Upper lobe of left lung (tissue), 6 donors: ENCODE measurements around the gene N4BP2L1. TPM values are rescaled to one million over a fixed set of nuclear protein-coding genes. Genes with fewer than 3 reads are reported as not detected.
A peak's percentile ranks its signal among the peaks of the same experiment; 100 is the strongest.

Experiments used
- ATAC-seq, 2 donors: fragments of 200-7000 bp; cut with Tn5 transposase; one replicate each; pipeline ENCODE4 v1.9.1; 2022; ENCODE audit warnings: mild to moderate bottlenecking in 2 of 2, moderate library complexity in 2 of 2; ENCODE audit not compliant: low FRiP score in 2 of 2
- DNase-seq, 2 donors: peaks; one replicate each; pipeline ENCODE4 v3.0.0-alpha.2; 2019 to 2020
- H3K27ac ChIP-seq, 4 donors: fragments of 200-600 bp; sonication (generic); one replicate each; pipeline ENCODE4 v1.5.1; 2016 to 2019
- H3K27me3 ChIP-seq, 4 donors: fragments of 200-600 bp; sonication (generic); one replicate each; pipeline ENCODE4 v1.5.1; 2017 to 2019
- H3K36me3 ChIP-seq, 4 donors: fragments of 200-600 bp; sonication (generic); one replicate each; pipeline ENCODE4 v1.5.1; 2016 to 2019
- H3K4me1 ChIP-seq, 4 donors: fragments of 200-600 bp; sonication (generic); one replicate each; pipeline ENCODE4 v1.5.1; 2018 to 2019
- H3K4me3 ChIP-seq, 4 donors: fragments of 200-600 bp; sonication (generic); one replicate each; pipeline ENCODE4 v1.5.1; 2017 to 2019; ENCODE audit warnings: mild to moderate bottlenecking in 2 of 4, moderate library complexity in 1 of 4
- H3K9me3 ChIP-seq, 4 donors: fragments of 200-600 bp; sonication (generic); one replicate each; pipeline ENCODE4 v1.5.1; 2018 to 2019
- EP300 ChIP-seq, 4 donors: sonication (generic); formaldehyde crosslinking; IDR thresholded peaks; one replicate each; pipeline ENCODE4 v1.5.1; 2017; ENCODE audit warnings: antibody characterized with exemption in 4 of 4, control low read depth in 2 of 4
- POLR2A ChIP-seq, 4 donors: fragments of 450-650 bp; IDR thresholded peaks; one replicate each; pipeline ENCODE4 v1.5.1; 2016 to 2017; ENCODE audit warnings: antibody characterized with exemption in 4 of 4, mild to moderate bottlenecking in 2 of 4
- POLR2AphosphoS5 ChIP-seq, 2 donors: sonication (generic); formaldehyde crosslinking; IDR thresholded peaks; one replicate each; pipeline ENCODE4 v1.5.1; 2017; ENCODE audit warnings: antibody characterized with exemption in 2 of 2
- WGBS, 2 donors: methylation state at CpG; one replicate each; pipeline ENCODE4 v1.1.5; 2017 to 2018; 5-methylcytosine and 5-hydroxymethylcytosine counted together
- total RNA-seq, 6 donors: library from RNA; depleted of rRNA in 4 of 6; stranded (reverse); fragments of >200 nt in 4 of 6; gene quantifications; one replicate each; pipeline versions ENCODE4 v1.1.0 to v1.2.1, GENCODE V29; 2016 to 2021
- TF ChIP-seq, protein P1 (sequence below), 6 experiments: fragments of 450-650 bp in 4 of 6; fragments of 200-600 bp in 2 of 6; sonication (generic) in 2 of 6; IDR thresholded peaks; one replicate each; pipeline ENCODE4 v1.5.1; 2016 to 2019; ENCODE audit warnings: antibody characterized with exemption in 6 of 6
- donor health status: DM: no; HTN: no; CAD: no; lungs with moderate emphysema.
- donor health status: DM: no; HTN: yes; CAD: no; lungs with severe emphysema.

The N4BP2L1 gene
- total RNA-seq, 6 donors from 2014 or later, result 15.0 to 46.3 (median 25.2) TPM

- 63 to 75% methylated on average over 3 of the region's 3 CpGs for WGBS, 2 donors
Observed at GRCh38 chr13:32423592-32423991, 4.3 kb downstream of the N4BP2L1 start.

DNA sequence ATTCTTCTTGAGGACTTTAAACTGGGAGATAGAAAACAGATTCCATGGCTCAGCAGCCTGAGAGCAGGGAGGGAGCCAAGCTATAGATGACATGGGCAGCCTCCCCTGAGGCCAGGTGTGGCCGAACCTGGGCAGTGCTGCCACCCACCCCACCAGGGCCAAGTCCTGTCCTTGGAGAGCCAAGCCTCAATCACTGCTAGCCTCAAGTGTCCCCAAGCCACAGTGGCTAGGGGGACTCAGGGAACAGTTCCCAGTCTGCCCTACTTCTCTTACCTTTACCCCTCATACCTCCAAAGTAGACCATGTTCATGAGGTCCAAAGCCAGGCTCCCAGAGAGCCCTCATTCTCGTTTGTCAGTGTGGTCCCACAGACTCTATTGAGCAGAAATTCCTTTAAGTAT lies 8.1 kb downstream of the N4BP2L1 start:
- Histone ChIP-seq H3K27me3 (no peaks in the 10 kb centered on the region), H3K27ac (no peak overlapping the region), H3K4me3 (no peak overlapping the region), H3K4me1 (peaks cover 0 to 2% (median 0%) of the 10 kb centered on the region in 4 donors), H3K36me3 (peaks cover 0 to 9% (median 1%) of the 10 kb centered on the region in 4 donors), H3K9me3 (peaks cover 0 to 6% (median 0%) of the 10 kb centered on the region in 4 donors)
- ATAC-seq, result peak in 1 of 2 donors; percentile 63
- no peak for DNase-seq
- WGBS, 2 donors, result 86 to 95% methylated on average over 1 to 2 of the region's 2 CpGs
- TF ChIP-seq, protein P1, sequence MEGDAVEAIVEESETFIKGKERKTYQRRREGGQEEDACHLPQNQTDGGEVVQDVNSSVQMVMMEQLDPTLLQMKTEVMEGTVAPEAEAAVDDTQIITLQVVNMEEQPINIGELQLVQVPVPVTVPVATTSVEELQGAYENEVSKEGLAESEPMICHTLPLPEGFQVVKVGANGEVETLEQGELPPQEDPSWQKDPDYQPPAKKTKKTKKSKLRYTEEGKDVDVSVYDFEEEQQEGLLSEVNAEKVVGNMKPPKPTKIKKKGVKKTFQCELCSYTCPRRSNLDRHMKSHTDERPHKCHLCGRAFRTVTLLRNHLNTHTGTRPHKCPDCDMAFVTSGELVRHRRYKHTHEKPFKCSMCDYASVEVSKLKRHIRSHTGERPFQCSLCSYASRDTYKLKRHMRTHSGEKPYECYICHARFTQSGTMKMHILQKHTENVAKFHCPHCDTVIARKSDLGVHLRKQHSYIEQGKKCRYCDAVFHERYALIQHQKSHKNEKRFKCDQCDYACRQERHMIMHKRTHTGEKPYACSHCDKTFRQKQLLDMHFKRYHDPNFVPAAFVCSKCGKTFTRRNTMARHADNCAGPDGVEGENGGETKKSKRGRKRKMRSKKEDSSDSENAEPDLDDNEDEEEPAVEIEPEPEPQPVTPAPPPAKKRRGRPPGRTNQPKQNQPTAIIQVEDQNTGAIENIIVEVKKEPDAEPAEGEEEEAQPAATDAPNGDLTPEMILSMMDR (IDR thresholded peaks at IDR 0.05), result no peak
- TF ChIP-seq POLR2A (IDR thresholded peaks at IDR 0.05) (no peak), POLR2AphosphoS5 (IDR thresholded peaks at IDR 0.05) (no peak), EP300 (IDR thresholded peaks at IDR 0.05) (no peak)

More at GRCh38 chr13:32423592-32423991, 4.3 kb downstream of the N4BP2L1 start:
- TF ChIP-seq POLR2A (IDR thresholded peaks at IDR 0.05), result no peak
- TF ChIP-seq EP300 (IDR thresholded peaks at IDR 0.05), result no peak
- no peak for TF ChIP-seq POLR2AphosphoS5 (IDR thresholded peaks at IDR 0.05)
- TF ChIP-seq, protein P1 (IDR thresholded peaks at IDR 0.05), result no peak
- Histone ChIP-seq H3K27me3 (no peaks in the 10 kb centered on the region), H3K4me3 (no peak overlapping the region), H3K27ac (no peak overlapping the region), H3K9me3 (peaks cover 0 to 6% (median 0%) of the 10 kb centered on the region in 4 donors), H3K4me1 (peaks cover 12 to 26% (median 17%) of the 10 kb centered on the region in 4 donors), H3K36me3 (peaks cover 0 to 9% (median 1%) of the 10 kb centered on the region in 4 donors)
- DNase-seq, result no peak
- no peak for ATAC-seq

DNA sequence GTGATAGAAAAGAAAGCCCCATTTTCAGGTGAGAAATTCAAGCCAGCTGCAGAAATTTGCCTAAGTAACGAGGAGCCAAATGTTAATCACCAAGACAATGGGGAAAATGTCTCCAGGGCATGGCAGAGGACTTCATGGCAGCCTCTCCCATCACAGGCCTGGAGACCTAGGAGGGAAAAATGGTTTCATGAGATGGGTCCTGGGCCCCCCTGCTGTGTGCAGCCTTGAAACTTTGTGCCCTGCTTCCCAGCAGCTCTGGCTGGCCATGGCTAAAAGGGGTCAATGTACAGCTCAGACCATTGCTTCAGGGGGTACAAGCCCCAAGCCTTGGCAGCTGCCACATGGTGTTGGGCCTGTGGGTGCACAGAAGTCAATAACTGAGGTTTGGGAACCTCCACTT lies 9.9 kb downstream of the N4BP2L1 start:
- 95 to 100% methylated on average over 1 of the region's 1 CpG for WGBS, 2 donors
- Histone ChIP-seq H3K27me3 (no peaks in the 10 kb centered on the region), H3K4me1 (no peaks in the 10 kb centered on the region), H3K27ac (no peak overlapping the region), H3K9me3 (peaks cover 0 to 6% (median 0%) of the 10 kb centered on the region in 4 donors), H3K36me3 (peaks cover 0 to 9% (median 1%) of the 10 kb centered on the region in 4 donors), H3K4me3 (no peak overlapping the region)
- DNase-seq (no peak), ATAC-seq (no peak)
- no peak for TF ChIP-seq POLR2AphosphoS5 (IDR thresholded peaks at IDR 0.05)
- no peak for TF ChIP-seq POLR2A (IDR thresholded peaks at IDR 0.05)
- TF ChIP-seq EP300 (IDR thresholded peaks at IDR 0.05), result no peak
- TF ChIP-seq, protein P1 (IDR thresholded peaks at IDR 0.05), result no peak

DNA sequence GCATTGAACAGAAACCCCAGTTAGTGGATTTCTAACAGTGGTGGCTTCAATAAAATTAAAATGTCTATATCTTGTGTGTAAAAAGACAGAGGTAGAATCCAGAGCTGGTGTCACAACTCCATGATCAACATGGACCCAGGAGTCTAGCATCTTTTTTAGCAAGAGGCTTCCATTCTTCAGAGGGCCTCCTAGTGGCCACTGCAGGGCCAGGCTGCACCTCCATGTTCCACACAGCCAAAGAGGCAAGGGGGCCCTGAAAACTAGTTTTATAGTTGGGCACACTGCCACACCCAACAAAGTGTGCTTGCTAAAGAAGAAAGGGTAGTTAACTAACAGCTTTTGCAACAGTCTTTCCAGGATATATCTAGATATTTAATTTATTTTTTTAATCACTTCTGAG lies 12.9 kb downstream of the N4BP2L1 start:
- H3K27me3 ChIP-seq, result no peaks in the 10 kb centered on the region
- no peak overlapping the region for H3K4me3 ChIP-seq
- H3K27ac ChIP-seq, result no peak overlapping the region
- TF ChIP-seq POLR2AphosphoS5 (IDR thresholded peaks at IDR 0.05) (no peak), POLR2A (IDR thresholded peaks at IDR 0.05) (no peak)
- TF ChIP-seq, protein P1 (IDR thresholded peaks at IDR 0.05), result peak in 4 of 6 experiments; percentile 22 to 32 (median 26)
- peak in 1 of 2 donors; percentile 35 for ATAC-seq
- DNase-seq, result no peak
- peaks cover under 1 to 3% (median under 1%) of the 10 kb centered on the region in 4 donors for H3K4me1 ChIP-seq
- peaks cover 0 to 4% (median 0%) of the 10 kb centered on the region in 4 donors for H3K9me3 ChIP-seq
- peaks cover 0 to 6% (median 1%) of the 10 kb centered on the region in 4 donors for H3K36me3 ChIP-seq

DNA sequence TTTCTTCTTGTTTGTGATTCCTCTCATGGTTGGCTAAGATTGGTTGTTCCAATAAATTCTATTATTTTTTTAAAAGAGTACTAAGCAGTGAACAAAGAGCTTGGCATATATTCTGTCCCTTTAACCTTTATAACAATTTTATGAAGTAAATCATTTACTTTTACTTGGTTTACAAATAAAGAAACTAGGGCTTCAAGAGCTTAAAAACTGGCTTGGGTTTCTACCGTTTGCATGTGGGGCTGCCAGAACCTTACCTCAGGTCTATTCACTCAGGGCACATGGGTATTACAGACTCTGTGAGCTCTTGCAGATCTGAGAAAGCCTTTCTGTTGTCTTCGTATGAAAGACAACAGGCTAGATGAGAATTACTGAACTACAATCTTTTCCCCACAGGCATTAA lies 13.3 kb downstream of the N4BP2L1 start:
- ATAC-seq, result no peak

More for the DNA sequence above, 13.3 kb downstream of the N4BP2L1 start:
- Histone ChIP-seq H3K27me3 (no peaks in the 10 kb centered on the region), H3K4me1 (peaks cover 4 to 7% (median 5%) of the 10 kb centered on the region in 4 donors), H3K9me3 (no peaks in the 10 kb centered on the region), H3K36me3 (peaks cover 0 to 1% (median 0%) of the 10 kb centered on the region in 4 donors), H3K4me3 (no peak overlapping the region), H3K27ac (no peak overlapping the region)
- 72 to 75% methylated on average over 2 of the region's 2 CpGs for WGBS, 2 donors
- TF ChIP-seq POLR2A (IDR thresholded peaks at IDR 0.05) (no peak), POLR2AphosphoS5 (IDR thresholded peaks at IDR 0.05) (no peak), EP300 (IDR thresholded peaks at IDR 0.05) (no peak)
- TF ChIP-seq, protein P1 (IDR thresholded peaks at IDR 0.05), result no peak
- DNase-seq, result no peak
